HCT116 (cell line): ENCODE measurements around the gene CDH23. TPM values are rescaled to one million over a fixed set of nuclear protein-coding genes. Genes with fewer than 3 reads are reported as not detected.

Source experiments
- ATAC-seq: fragments of 200-7000 bp; cut with Tn5 transposase; 2 replicates; pipeline ENCODE4 v1.9.1; 2020; ENCODE audit warnings: mild to moderate bottlenecking, moderate library complexity
- BruUV-seq: library from RNA; stranded (reverse); fragments of 400-500 nt; replicated peaks from 2 replicates; lab custom pipeline; 2021; lab: Mats Ljungman, UMichigan
- CTCF ChIA-PET: fragments of 300-600 bp; sonication (Branson Sonifier 250); formaldehyde crosslinking; loops from one replicate; lab custom pipeline; 2021; ENCODE audit warnings: antibody characterized with exemption; lab: Charles Lee
- POLR2A ChIA-PET: fragments of 300-600, 350-600 bp; sonication (Branson Sonifier 250); formaldehyde crosslinking; loops from one replicate; lab custom pipeline; 2021; ENCODE audit warnings: antibody characterized with exemption; lab: Charles Lee
- RAD21 ChIA-PET, 2 experiments: fragments of 300-600 bp; sonication (Branson Sonifier 250); formaldehyde crosslinking; loops; one replicate each; lab custom pipeline; 2023; ENCODE audit warnings: low total read pairs in 2 of 2; ENCODE audit not compliant: uncharacterized antibody in 2 of 2, unreplicated experiment in 2 of 2, low non-redundant PET in 1 of 2; lab: Charles Lee
- DNase-seq: peaks from one replicate; pipeline ENCODE4 v3.0.0-alpha.2; 2010; ENCODE audit warnings: low read depth, low spot score
- H2AFZ ChIP-seq: fragments of 200-600 bp; shearing (Covaris generic), sonication (generic); 2 replicates; pipeline ENCODE4 v1.6.1; 2017; ENCODE audit warnings: low read depth, mixed run types, mixed read lengths, antibody characterized with exemption, low read length; ENCODE audit not compliant: poor library complexity, severe bottlenecking
- H3K27ac ChIP-seq: 2 replicates; pipeline ENCODE4 v1.5.1; 2012; ENCODE audit warnings: low read depth, low read length
- H3K27me3 ChIP-seq: fragments of 200-600 bp; sonication (generic); 2 replicates; pipeline ENCODE4 v1.6.1; 2016; ENCODE audit warnings: mixed run types, low read length, mixed read lengths; ENCODE audit not compliant: insufficient read depth
- H3K36me3 ChIP-seq, 2 experiments: fragments of 200-500 bp in 1 of 2; fragments of 200-600 bp in 1 of 2; sonication (Bioruptor generic) in 1 of 2; sonication (generic) in 1 of 2; 2 replicates each; pipeline versions ENCODE4 v1.5.1 to v1.6.1; 2014 to 2016; ENCODE audit warnings: low read length in 2 of 2, inconsistent platforms in 1 of 2, mixed read lengths in 1 of 2, mixed run types in 1 of 2; ENCODE audit not compliant: insufficient read depth in 2 of 2, control insufficient read depth in 1 of 2
- H3K4me1 ChIP-seq, 2 experiments: fragments of 200-600 bp in 1 of 2; sonication (generic) in 1 of 2; 2 replicates each; pipeline versions ENCODE4 v1.5.1 to v1.6.1; 2012 to 2017; ENCODE audit warnings: low read length in 2 of 2, inconsistent platforms in 1 of 2, mild to moderate bottlenecking in 1 of 2, mixed read lengths in 1 of 2, mixed run types in 1 of 2, moderate library complexity in 1 of 2; ENCODE audit not compliant: insufficient read depth in 2 of 2, control insufficient read depth in 1 of 2
- H3K4me2 ChIP-seq: fragments of 200-600 bp; sonication (generic); 2 replicates; pipeline ENCODE4 v1.6.1; 2017; ENCODE audit warnings: mixed run types, low read length, mixed read lengths
- H3K4me3 ChIP-seq, 2 experiments: fragments of 200-600 bp in 1 of 2; sonication (generic) in 1 of 2; replicated peaks in 1 of 2; 2 replicates each; pipeline ENCODE4 v1.5.1; 2011 to 2016; ENCODE audit warnings: low read length in 2 of 2, control low read depth in 1 of 2, low read depth in 1 of 2, mild to moderate bottlenecking in 1 of 2, mixed read lengths in 1 of 2, mixed run types in 1 of 2
- H3K79me2 ChIP-seq: fragments of 200-600 bp; sonication (generic); 2 replicates; pipeline ENCODE4 v1.6.1; 2017; ENCODE audit warnings: mild to moderate bottlenecking, mixed run types, low read length, moderate library complexity, mixed read lengths; ENCODE audit not compliant: insufficient read depth
- H3K9ac ChIP-seq: fragments of 200-600 bp; sonication (generic); 2 replicates; pipeline ENCODE4 v1.6.1; 2016; ENCODE audit warnings: low read length, mixed read lengths
- H3K9me2 ChIP-seq: fragments of 200-600 bp; sonication (generic), shearing (Covaris generic); 2 replicates; pipeline ENCODE4 v1.6.1; 2017; ENCODE audit warnings: mixed run types, mild to moderate bottlenecking, moderate library complexity; ENCODE audit not compliant: insufficient read depth
- H3K9me3 ChIP-seq, 2 experiments: fragments of 200-500 bp in 1 of 2; fragments of 200-600 bp in 1 of 2; sonication (Bioruptor generic) in 1 of 2; sonication (generic) in 1 of 2; 2 replicates each; pipeline ENCODE4 v1.6.1; 2014 to 2017; ENCODE audit warnings: low read length in 2 of 2, mixed read lengths in 2 of 2, inconsistent platforms in 1 of 2, low read depth in 1 of 2, mild to moderate bottlenecking in 1 of 2, mixed run types in 1 of 2, moderate library complexity in 1 of 2; ENCODE audit not compliant: control insufficient read depth in 1 of 2, insufficient read depth in 1 of 2
- H4K20me1 ChIP-seq: fragments of 200-600 bp; sonication (generic), shearing (Covaris generic); 2 replicates; pipeline ENCODE4 v1.6.1; 2017; ENCODE audit warnings: mixed run types, mild to moderate bottlenecking, moderate library complexity; ENCODE audit not compliant: insufficient read depth
- CBX3 ChIP-seq: IDR thresholded peaks from 2 replicates; pipeline ENCODE4 v1.6.1; 2012; ENCODE audit warnings: low read depth
- CEBPB ChIP-seq: IDR thresholded peaks from 2 replicates; pipeline ENCODE4 v1.6.1; 2012; ENCODE audit warnings: low read depth
- EGR1 ChIP-seq: IDR thresholded peaks from 2 replicates; pipeline ENCODE4 v1.6.1; 2012; ENCODE audit warnings: low read depth
- ELF1 ChIP-seq: IDR thresholded peaks from 2 replicates; pipeline ENCODE4 v1.6.1; 2012; ENCODE audit warnings: low read depth, borderline replicate concordance
- EZH2 ChIP-seq: fragments of 200-600 bp; sonication (generic); IDR thresholded peaks from 2 replicates; pipeline ENCODE4 v1.6.1; 2017; ENCODE audit warnings: antibody characterized with exemption, mixed run types
- EZH2phosphoT487 ChIP-seq: fragments of 200-600 bp; IDR thresholded peaks from 2 replicates; pipeline ENCODE4 v1.6.1; 2018; ENCODE audit warnings: antibody characterized with exemption, borderline replicate concordance
- JUND ChIP-seq: IDR thresholded peaks from 2 replicates; pipeline ENCODE4 v1.6.1; 2012
- SIN3A ChIP-seq: IDR thresholded peaks from 2 replicates; pipeline ENCODE4 v1.6.1; 2012; ENCODE audit warnings: low read depth
- SP1 ChIP-seq: IDR thresholded peaks from 2 replicates; pipeline ENCODE4 v1.6.1; 2012; ENCODE audit warnings: low read depth
- SRF ChIP-seq: IDR thresholded peaks from 2 replicates; pipeline ENCODE4 v1.6.1; 2012; ENCODE audit warnings: low read depth
- ZFX ChIP-seq: fragments of 450-650 bp; IDR thresholded peaks from 2 replicates; pipeline ENCODE4 v1.6.1; 2017
- ZNF274 ChIP-seq: fragments of 200-500 bp; sonication (Bioruptor generic); IDR thresholded peaks from 2 replicates; pipeline ENCODE4 v1.6.1; 2014; ENCODE audit warnings: mild to moderate bottlenecking, low read depth, low read length, inconsistent platforms
- intact Hi-C: fragments of 100-400 bp; cut with micrococcal nuclease; formaldehyde crosslinking; loops from 2 replicates; pipeline ENCODE4 v1.10.0; 2022
- total RNA-seq: library from RNA; stranded (reverse); gene quantifications from one replicate; pipeline ENCODE4 v1.2.1, GENCODE V29; 2021; ENCODE audit not compliant: unreplicated experiment
- TF ChIP-seq, protein P1 (sequence below): IDR thresholded peaks from 2 replicates; pipeline ENCODE4 v1.6.1; 2012; ENCODE audit warnings: low read depth
- TF ChIP-seq, protein P2 (sequence below), 3 experiments: fragments of 200-600 bp in 1 of 3; sonication (generic) in 1 of 3; IDR thresholded peaks in 2 of 3; conservative IDR thresholded peaks in 1 of 3; 2 replicates each; pipeline ENCODE4 v1.5.1; 2012 to 2017; ENCODE audit warnings: low read depth in 2 of 3, low read length in 2 of 3, antibody characterized with exemption in 1 of 3, borderline replicate concordance in 1 of 3, control low read depth in 1 of 3, mild to moderate bottlenecking in 1 of 3, mixed read lengths in 1 of 3, mixed run types in 1 of 3, moderate library complexity in 1 of 3; ENCODE audit not compliant: insufficient read depth in 1 of 3
- TF ChIP-seq, protein P3 (sequence below): IDR thresholded peaks from 2 replicates; pipeline ENCODE4 v1.6.1; 2011; ENCODE audit warnings: mild to moderate bottlenecking, low read length, moderate library complexity; ENCODE audit not compliant: insufficient replicate concordance; ENCODE audit errors: extremely low read depth
- TF ChIP-seq, protein P4 (sequence below): IDR thresholded peaks from 2 replicates; pipeline ENCODE4 v1.6.1; 2012

Gene CDH23
- total RNA-seq, 1 experiment from 2014 or later: not detected

DNA sequence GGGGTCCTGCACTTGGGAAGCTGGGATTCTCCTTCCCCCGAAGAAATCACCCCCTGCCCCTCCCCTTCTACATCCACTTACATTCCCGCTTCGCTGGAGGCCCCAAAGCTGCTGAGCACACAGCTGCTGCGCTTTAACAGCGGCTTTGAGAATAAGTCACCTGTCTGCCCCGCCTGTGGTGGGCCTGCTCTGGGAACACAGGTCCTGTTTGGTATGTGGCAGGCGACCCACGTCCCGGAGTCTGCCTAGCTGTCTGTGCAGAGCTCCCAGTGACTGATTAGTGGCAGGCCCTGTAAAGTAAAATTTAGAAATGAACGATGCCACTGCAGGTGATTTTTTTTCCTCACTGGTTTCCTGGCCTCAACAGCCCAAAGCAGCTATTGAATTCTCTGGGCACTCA, 47.0 kb downstream of the CDH23 start:
- Histone ChIP-seq H3K9ac (no peak overlapping the region), H3K36me3 (no peaks in the 10 kb centered on the region), H3K4me1 (no peaks in the 10 kb centered on the region), H3K27me3 (no peaks in the 10 kb centered on the region), H3K9me3 (no peaks in the 10 kb centered on the region), H3K4me2 (no peak overlapping the region), H3K27ac (no peak overlapping the region), H3K9me2 (no peaks in the 10 kb centered on the region), H4K20me1 (no peaks in the 10 kb centered on the region), H3K4me3 (no peak overlapping the region), H2AFZ (no peak overlapping the region), H3K79me2 (no peaks in the 10 kb centered on the region)
- intact Hi-C loops: no loop called here
- ChIA-PET RAD21 (no interaction called here), POLR2A (no interaction called here), CTCF (no interaction called here)
- DNase-seq (no peak), ATAC-seq (no peak)
- BruUV-seq: no TSS peak
- TF ChIP-seq SP1 (no peak), EZH2phosphoT487 (no peak), SIN3A (no peak), EZH2 (no peak), EGR1 (no peak), CBX3 (no peak), CEBPB (no peak), SRF (no peak), ZNF274 (no peak), JUND (no peak), ELF1 (no peak), ZFX (no peak)
- TF ChIP-seq, protein P1, sequence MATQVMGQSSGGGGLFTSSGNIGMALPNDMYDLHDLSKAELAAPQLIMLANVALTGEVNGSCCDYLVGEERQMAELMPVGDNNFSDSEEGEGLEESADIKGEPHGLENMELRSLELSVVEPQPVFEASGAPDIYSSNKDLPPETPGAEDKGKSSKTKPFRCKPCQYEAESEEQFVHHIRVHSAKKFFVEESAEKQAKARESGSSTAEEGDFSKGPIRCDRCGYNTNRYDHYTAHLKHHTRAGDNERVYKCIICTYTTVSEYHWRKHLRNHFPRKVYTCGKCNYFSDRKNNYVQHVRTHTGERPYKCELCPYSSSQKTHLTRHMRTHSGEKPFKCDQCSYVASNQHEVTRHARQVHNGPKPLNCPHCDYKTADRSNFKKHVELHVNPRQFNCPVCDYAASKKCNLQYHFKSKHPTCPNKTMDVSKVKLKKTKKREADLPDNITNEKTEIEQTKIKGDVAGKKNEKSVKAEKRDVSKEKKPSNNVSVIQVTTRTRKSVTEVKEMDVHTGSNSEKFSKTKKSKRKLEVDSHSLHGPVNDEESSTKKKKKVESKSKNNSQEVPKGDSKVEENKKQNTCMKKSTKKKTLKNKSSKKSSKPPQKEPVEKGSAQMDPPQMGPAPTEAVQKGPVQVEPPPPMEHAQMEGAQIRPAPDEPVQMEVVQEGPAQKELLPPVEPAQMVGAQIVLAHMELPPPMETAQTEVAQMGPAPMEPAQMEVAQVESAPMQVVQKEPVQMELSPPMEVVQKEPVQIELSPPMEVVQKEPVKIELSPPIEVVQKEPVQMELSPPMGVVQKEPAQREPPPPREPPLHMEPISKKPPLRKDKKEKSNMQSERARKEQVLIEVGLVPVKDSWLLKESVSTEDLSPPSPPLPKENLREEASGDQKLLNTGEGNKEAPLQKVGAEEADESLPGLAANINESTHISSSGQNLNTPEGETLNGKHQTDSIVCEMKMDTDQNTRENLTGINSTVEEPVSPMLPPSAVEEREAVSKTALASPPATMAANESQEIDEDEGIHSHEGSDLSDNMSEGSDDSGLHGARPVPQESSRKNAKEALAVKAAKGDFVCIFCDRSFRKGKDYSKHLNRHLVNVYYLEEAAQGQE: no peak
- TF ChIP-seq, protein P2, sequence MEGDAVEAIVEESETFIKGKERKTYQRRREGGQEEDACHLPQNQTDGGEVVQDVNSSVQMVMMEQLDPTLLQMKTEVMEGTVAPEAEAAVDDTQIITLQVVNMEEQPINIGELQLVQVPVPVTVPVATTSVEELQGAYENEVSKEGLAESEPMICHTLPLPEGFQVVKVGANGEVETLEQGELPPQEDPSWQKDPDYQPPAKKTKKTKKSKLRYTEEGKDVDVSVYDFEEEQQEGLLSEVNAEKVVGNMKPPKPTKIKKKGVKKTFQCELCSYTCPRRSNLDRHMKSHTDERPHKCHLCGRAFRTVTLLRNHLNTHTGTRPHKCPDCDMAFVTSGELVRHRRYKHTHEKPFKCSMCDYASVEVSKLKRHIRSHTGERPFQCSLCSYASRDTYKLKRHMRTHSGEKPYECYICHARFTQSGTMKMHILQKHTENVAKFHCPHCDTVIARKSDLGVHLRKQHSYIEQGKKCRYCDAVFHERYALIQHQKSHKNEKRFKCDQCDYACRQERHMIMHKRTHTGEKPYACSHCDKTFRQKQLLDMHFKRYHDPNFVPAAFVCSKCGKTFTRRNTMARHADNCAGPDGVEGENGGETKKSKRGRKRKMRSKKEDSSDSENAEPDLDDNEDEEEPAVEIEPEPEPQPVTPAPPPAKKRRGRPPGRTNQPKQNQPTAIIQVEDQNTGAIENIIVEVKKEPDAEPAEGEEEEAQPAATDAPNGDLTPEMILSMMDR (IDR thresholded peaks at IDR 0.05 in 2 of 3, conservative IDR thresholded peaks at IDR 0.05 in 1 of 3; ENCODE audit: borderline replicate concordance in 1 of 3, insufficient read depth in 1 of 3, low read depth in 2 of 3, low read length in 2 of 3): no peak
- TF ChIP-seq, protein P3, sequence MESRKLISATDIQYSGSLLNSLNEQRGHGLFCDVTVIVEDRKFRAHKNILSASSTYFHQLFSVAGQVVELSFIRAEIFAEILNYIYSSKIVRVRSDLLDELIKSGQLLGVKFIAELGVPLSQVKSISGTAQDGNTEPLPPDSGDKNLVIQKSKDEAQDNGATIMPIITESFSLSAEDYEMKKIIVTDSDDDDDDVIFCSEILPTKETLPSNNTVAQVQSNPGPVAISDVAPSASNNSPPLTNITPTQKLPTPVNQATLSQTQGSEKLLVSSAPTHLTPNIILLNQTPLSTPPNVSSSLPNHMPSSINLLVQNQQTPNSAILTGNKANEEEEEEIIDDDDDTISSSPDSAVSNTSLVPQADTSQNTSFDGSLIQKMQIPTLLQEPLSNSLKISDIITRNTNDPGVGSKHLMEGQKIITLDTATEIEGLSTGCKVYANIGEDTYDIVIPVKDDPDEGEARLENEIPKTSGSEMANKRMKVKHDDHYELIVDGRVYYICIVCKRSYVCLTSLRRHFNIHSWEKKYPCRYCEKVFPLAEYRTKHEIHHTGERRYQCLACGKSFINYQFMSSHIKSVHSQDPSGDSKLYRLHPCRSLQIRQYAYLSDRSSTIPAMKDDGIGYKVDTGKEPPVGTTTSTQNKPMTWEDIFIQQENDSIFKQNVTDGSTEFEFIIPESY: no peak
- TF ChIP-seq, protein P4, sequence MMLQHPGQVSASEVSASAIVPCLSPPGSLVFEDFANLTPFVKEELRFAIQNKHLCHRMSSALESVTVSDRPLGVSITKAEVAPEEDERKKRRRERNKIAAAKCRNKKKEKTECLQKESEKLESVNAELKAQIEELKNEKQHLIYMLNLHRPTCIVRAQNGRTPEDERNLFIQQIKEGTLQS: no peak
